ENCODE data around the gene INPP1.
"Not testable (repeated sequence)": the region's sequence is repeated elsewhere in the genome, so short reads cannot be mapped to it uniquely, and the experiment has no call there.

Gene INPP1

DNA sequence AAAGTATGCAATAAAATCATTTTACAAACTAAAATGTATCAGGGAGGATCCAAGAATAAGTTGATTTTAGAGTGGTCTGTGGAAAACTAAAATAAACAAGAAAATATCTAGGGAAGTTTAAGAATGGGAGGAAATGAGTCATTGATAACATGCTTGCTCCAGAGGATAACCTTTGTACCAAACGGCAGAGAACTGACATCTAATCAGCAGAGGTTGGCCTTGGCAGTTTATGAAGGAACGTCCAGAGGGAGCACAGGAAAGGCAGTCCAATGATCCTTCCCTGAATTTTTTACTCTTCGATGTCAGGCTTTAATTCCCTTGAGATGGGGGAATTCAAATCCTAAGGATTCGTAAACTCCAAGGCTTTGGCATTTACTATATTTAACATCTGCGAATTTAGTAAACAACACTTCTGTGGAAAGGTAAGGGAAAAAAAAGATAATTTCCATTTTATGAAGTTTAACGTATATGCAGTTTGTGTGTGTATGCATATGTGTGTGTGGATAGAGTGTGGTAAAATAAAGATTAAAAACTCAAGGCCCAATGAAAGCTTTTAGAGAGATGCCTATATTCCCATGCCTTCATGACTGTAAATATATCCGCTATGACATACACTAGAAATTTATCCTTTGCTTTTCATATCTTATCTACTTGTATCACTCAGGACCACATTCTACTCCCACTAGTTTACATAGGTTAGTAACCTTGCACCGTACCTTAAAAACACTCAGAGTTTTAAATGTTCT lies 8.7 kb upstream of the INPP1 start:
- Histone ChIP-seq H3K9ac (ENCODE audit: low read depth, low read length) (no peak overlapping the region), H3K4me1 (ENCODE audit: control insufficient read depth, insufficient read depth, low read length) (peaks cover 4% of the 10 kb centered on the region), H3K9me3 (replicated peaks; ENCODE audit: low read length) (no peaks in the 10 kb centered on the region), H3K4me3 (ENCODE audit: low read length) (no peak overlapping the region), H3K4me2 (ENCODE audit: low read length) (no peak overlapping the region), H3K27me3 (ENCODE audit: control insufficient read depth, insufficient read depth, low read length) (no peaks in the 10 kb centered on the region), H3K36me3 (ENCODE audit: insufficient read depth, low read length) (no peaks in the 10 kb centered on the region)

DNA sequence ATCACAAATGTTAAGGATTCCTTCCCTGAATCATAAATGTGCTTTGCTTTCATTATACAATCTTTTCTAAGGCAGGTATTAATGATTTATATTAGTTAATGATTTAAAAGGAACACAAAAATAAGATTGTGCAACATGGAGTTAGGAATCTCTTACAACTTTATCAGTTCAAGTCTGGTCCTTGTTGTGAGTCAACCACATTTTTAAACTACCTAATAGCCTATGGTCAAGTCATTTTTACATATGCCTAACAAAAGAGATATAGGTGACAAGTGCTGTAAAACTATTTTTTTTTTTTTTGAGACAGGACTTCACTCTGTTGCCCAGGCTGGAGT lies 8.2 kb upstream of the INPP1 start:
- no peaks in the 10 kb centered on the region for H3K36me3 ChIP-seq (ENCODE audit: insufficient read depth, low read length)
- no peak overlapping the region for H3K9ac ChIP-seq (ENCODE audit: low read depth, low read length)
- no peaks in the 10 kb centered on the region for H3K9me3 ChIP-seq (replicated peaks; ENCODE audit: low read length)
- peaks cover 4% of the 10 kb centered on the region for H3K4me1 ChIP-seq (ENCODE audit: control insufficient read depth, insufficient read depth, low read length)
- no peak overlapping the region for H3K4me3 ChIP-seq (ENCODE audit: low read length)
- H3K27me3 ChIP-seq (ENCODE audit: control insufficient read depth, insufficient read depth, low read length): no peaks in the 10 kb centered on the region
- H3K4me2 ChIP-seq (ENCODE audit: low read length): no peak overlapping the region

DNA sequence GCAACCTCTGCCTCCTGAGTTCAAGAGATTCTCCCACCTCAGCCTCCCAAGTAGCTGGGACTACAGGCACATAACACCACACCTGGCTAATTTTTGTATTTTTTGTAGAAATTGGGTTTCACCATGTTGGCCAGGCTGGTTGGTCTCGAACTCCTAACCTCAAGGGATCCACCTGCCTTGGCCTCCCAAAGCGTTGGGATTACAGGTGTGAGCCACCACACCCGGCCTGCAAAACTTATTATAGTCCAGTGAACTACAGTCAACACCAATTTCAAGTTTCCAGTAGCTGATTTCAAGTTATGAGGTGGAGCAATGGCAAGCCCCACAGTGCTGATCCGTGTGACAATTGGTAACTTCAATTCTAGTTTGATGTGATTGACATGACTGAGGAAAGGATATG lies 7.8 kb upstream of the INPP1 start:
- not testable (repeated sequence) for H3K9ac ChIP-seq (ENCODE audit: low read depth, low read length); H3K27me3 ChIP-seq (ENCODE audit: control insufficient read depth, insufficient read depth, low read length); H3K4me2 ChIP-seq (ENCODE audit: low read length); H3K4me3 ChIP-seq (ENCODE audit: low read length); H3K4me1 ChIP-seq (ENCODE audit: control insufficient read depth, insufficient read depth, low read length); H3K9me3 ChIP-seq (replicated peaks; ENCODE audit: low read length); H3K36me3 ChIP-seq (ENCODE audit: insufficient read depth, low read length)

DNA sequence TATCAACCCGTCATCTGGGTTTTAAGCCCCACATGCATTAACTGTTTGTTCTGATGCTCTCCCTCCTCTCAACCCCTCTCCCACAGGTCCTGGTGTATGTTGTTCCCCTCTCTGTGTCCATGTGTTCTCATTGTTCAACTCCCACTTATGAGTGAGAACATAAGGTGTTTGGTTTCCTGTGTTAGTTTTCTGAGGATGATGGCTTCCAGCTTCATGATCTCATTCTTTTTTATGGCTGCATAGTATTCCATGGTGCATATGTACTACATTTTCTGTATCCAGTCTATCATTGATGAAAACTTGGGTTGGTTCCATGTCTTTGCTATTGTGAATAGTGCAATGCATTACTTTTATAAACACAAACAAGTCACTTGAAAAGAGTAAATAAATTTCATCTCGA lies 7.0 kb upstream of the INPP1 start:
- Histone ChIP-seq H3K4me2 (ENCODE audit: low read length) (no peak overlapping the region), H3K36me3 (ENCODE audit: insufficient read depth, low read length) (no peaks in the 10 kb centered on the region), H3K9me3 (replicated peaks; ENCODE audit: low read length) (no peaks in the 10 kb centered on the region), H3K4me1 (ENCODE audit: control insufficient read depth, insufficient read depth, low read length) (peaks cover 4% of the 10 kb centered on the region), H3K4me3 (ENCODE audit: low read length) (no peak overlapping the region), H3K27me3 (ENCODE audit: control insufficient read depth, insufficient read depth, low read length) (no peaks in the 10 kb centered on the region), H3K9ac (ENCODE audit: low read depth, low read length) (no peak overlapping the region)

DNA sequence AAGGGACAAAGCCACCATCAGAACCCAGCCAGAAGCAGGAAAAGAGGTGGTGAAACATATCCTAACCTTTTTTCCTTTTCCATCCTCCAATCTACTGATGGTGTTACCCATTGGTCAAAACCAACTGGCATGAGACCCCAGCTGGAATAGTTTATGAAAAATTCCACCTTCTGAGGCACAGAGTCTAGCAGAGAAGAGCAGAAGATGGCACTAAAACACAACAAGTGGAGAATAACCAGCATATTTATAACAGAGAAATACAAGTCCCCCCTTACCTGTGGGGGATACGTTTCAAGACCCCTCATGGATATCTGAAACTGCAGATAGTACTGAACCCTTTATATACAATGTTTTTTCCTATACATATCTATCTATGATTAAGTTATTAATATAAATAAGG lies 4.9 kb upstream of the INPP1 start:
- peaks cover 8% of the 10 kb centered on the region for H3K4me1 ChIP-seq (ENCODE audit: control insufficient read depth, insufficient read depth, low read length)
- H3K9me3 ChIP-seq (replicated peaks; ENCODE audit: low read length): no peaks in the 10 kb centered on the region
- H3K36me3 ChIP-seq (ENCODE audit: insufficient read depth, low read length): no peaks in the 10 kb centered on the region
- H3K9ac ChIP-seq (ENCODE audit: low read depth, low read length): no peak overlapping the region
- H3K27me3 ChIP-seq (ENCODE audit: control insufficient read depth, insufficient read depth, low read length): no peaks in the 10 kb centered on the region
- H3K4me3 ChIP-seq (ENCODE audit: low read length): no peak overlapping the region
- no peak overlapping the region for H3K4me2 ChIP-seq (ENCODE audit: low read length)

DNA sequence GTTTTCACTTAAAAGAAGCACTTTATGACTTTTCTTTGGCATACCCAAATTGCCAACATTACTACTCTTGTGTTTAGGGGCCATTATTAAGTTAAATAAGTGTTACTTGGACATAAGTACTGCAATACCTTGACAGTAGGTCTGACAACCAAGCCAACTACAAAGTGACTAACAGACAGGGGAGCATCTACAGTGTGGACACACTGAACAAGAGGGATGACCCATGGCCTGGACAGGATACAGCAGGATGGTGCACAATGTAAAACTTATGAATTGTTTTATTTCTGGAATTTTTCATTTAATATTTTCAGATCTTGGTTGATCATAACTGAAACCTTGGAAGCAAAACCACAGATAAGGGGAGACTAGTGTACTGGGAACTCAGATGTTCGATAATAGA lies 4.0 kb upstream of the INPP1 start:
- Histone ChIP-seq H3K36me3 (ENCODE audit: insufficient read depth, low read length) (no peaks in the 10 kb centered on the region), H3K27me3 (ENCODE audit: control insufficient read depth, insufficient read depth, low read length) (no peaks in the 10 kb centered on the region), H3K4me1 (ENCODE audit: control insufficient read depth, insufficient read depth, low read length) (peaks cover 9% of the 10 kb centered on the region), H3K9me3 (replicated peaks; ENCODE audit: low read length) (no peaks in the 10 kb centered on the region), H3K9ac (ENCODE audit: low read depth, low read length) (no peak overlapping the region), H3K4me2 (ENCODE audit: low read length) (no peak overlapping the region), H3K4me3 (ENCODE audit: low read length) (no peak overlapping the region)

DNA sequence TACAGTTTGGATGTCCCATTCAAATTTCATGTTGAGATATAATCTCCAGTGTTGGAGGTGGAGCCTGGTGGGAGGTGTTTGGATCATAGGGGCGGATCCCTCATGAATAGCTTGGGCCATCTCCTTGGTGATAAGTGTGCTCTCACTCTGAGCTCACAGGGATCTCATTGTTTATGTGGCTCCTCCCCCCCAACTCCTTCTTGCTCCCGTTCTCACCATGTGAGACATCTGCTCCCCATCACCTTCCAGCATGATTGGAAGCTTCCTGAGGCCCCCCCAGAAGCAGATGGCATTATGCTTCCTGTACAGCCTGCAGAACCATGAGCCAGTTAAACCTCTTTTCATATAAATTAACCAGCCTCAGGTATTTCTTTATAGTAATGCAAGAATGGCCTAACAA lies 3.0 kb upstream of the INPP1 start:
- no peaks in the 10 kb centered on the region for H3K9me3 ChIP-seq (replicated peaks; ENCODE audit: low read length)

DNA sequence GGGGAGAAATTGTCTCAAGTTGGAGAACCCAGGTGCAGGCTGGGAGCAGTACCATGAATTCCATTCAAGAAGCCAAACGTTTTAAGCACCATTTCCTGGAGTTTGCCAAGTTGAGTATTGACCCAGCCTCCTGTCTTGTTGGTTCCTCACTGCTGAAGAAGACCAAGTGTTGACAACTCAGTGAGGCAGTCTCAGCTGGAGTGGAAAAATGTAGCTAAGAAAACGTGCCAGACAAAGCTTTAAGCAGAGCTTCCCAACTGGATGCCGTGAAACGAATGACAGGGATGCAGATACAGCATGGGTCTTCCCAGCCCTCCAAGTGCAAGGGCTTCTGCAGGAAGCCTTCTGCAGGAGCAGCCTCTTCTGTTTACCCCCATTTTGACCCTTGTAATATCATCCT lies 778 bp upstream of the INPP1 start:
- Histone ChIP-seq H3K4me2 (ENCODE audit: low read length) (no peak overlapping the region), H3K27me3 (ENCODE audit: control insufficient read depth, insufficient read depth, low read length) (no peaks in the 10 kb centered on the region), H3K4me1 (ENCODE audit: control insufficient read depth, insufficient read depth, low read length) (peaks cover 10% of the 10 kb centered on the region), H3K4me3 (ENCODE audit: low read length) (no peak overlapping the region), H3K9me3 (replicated peaks; ENCODE audit: low read length) (no peaks in the 10 kb centered on the region), H3K9ac (ENCODE audit: low read depth, low read length) (no peak overlapping the region), H3K36me3 (ENCODE audit: insufficient read depth, low read length) (no peaks in the 10 kb centered on the region)

More for the DNA sequence above, 3.0 kb upstream of the INPP1 start:
- Histone ChIP-seq H3K36me3 (ENCODE audit: insufficient read depth, low read length) (no peaks in the 10 kb centered on the region), H3K27me3 (ENCODE audit: control insufficient read depth, insufficient read depth, low read length) (no peaks in the 10 kb centered on the region), H3K4me2 (ENCODE audit: low read length) (no peak overlapping the region), H3K4me3 (ENCODE audit: low read length) (no peak overlapping the region), H3K9ac (ENCODE audit: low read depth, low read length) (no peak overlapping the region), H3K4me1 (ENCODE audit: control insufficient read depth, insufficient read depth, low read length) (peaks cover 10% of the 10 kb centered on the region)

DNA sequence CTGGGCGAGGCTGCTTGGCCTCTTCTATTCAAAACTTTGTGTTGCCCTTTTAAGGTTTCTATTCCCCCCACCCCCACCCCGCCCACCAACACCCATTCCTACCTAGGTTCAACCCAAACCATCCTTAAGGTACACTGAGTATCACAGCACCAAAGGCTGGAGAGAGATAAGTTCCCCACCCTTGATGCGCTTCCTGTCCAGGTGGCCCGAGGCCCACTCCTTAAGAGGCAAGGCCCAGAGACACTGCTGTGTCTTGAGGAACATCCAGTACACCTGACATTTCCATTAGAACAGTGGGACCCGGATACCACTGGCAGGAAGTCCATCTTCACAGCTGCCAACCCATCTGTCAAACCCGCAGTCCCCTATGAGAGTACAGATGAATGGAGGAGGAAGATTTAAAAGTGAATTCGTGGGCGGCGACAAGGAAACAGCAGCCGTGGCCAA lies 277 bp upstream of the INPP1 start:
- H3K4me1 ChIP-seq (ENCODE audit: control insufficient read depth, insufficient read depth, low read length): peaks cover 10% of the 10 kb centered on the region
- H3K36me3 ChIP-seq (ENCODE audit: insufficient read depth, low read length): no peaks in the 10 kb centered on the region
- H3K9me3 ChIP-seq (replicated peaks; ENCODE audit: low read length): no peaks in the 10 kb centered on the region
- no peaks in the 10 kb centered on the region for H3K27me3 ChIP-seq (ENCODE audit: control insufficient read depth, insufficient read depth, low read length)
- H3K4me2 ChIP-seq (ENCODE audit: low read length): peak overlapping the region; percentile 94
- peak overlapping the region; percentile 91 for H3K9ac ChIP-seq (ENCODE audit: low read depth, low read length)
- H3K4me3 ChIP-seq (ENCODE audit: low read length): peak overlapping the region; percentile 90

DNA sequence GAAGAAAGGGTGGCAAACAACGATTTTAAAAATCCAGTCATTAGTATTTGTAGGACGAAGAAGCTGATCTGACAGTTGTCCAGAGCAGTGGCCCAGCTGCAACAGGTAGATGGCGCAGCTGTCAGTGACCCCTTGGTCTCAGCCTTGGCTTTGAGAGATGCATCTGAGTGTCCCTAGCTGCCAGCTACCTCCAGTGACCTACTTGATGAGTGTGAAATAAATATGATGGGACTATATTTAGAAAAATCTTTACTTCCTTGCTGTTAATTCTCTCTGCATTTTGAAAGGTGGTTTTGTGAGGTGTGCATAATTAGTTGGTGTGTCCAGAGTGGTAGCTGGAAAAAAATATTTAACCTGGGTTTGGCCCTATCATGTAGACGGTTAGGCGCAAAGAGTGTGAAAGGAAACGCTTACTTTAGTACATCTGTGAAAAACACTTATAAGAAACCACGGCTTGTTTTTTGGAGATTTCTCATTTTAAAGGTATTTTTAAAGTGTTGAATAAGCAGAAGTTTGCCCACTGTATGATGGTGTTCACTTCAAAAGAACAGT lies 963 bp downstream of the INPP1 start:
- H3K4me1 ChIP-seq (ENCODE audit: control insufficient read depth, insufficient read depth, low read length): peaks cover 10% of the 10 kb centered on the region
- no peaks in the 10 kb centered on the region for H3K9me3 ChIP-seq (replicated peaks; ENCODE audit: low read length)
- H3K9ac ChIP-seq (ENCODE audit: low read depth, low read length): peak overlapping the region; percentile 91
- H3K4me3 ChIP-seq (ENCODE audit: low read length): peak overlapping the region; percentile 90
- H3K4me2 ChIP-seq (ENCODE audit: low read length): peak overlapping the region; percentile 94
- no peaks in the 10 kb centered on the region for H3K27me3 ChIP-seq (ENCODE audit: control insufficient read depth, insufficient read depth, low read length)
- no peaks in the 10 kb centered on the region for H3K36me3 ChIP-seq (ENCODE audit: insufficient read depth, low read length)

DNA sequence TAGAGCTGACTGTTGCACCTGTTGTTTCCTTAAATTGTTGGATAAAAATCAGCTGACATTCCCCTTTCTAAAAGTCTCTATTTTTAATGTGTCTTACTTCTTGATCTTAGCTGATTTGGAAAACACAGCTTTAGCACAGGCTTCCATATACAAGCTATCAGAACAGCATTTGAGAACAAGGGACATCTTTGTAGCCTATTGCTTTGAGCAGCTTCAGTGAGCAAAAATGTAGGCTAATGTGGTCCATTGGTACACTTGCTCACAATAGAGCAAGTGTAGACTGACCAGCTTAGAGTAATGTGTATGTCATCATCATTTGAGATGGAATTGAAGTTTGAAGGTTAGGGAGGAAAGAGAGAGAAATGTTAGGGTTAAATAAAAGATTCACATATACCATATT lies 7.0 kb downstream of the INPP1 start:
- Histone ChIP-seq H3K4me3 (ENCODE audit: low read length) (no peak overlapping the region), H3K9me3 (replicated peaks; ENCODE audit: low read length) (no peaks in the 10 kb centered on the region), H3K27me3 (ENCODE audit: control insufficient read depth, insufficient read depth, low read length) (no peaks in the 10 kb centered on the region), H3K4me2 (ENCODE audit: low read length) (no peak overlapping the region), H3K36me3 (ENCODE audit: insufficient read depth, low read length) (no peaks in the 10 kb centered on the region), H3K9ac (ENCODE audit: low read depth, low read length) (no peak overlapping the region), H3K4me1 (ENCODE audit: control insufficient read depth, insufficient read depth, low read length) (no peaks in the 10 kb centered on the region)

DNA sequence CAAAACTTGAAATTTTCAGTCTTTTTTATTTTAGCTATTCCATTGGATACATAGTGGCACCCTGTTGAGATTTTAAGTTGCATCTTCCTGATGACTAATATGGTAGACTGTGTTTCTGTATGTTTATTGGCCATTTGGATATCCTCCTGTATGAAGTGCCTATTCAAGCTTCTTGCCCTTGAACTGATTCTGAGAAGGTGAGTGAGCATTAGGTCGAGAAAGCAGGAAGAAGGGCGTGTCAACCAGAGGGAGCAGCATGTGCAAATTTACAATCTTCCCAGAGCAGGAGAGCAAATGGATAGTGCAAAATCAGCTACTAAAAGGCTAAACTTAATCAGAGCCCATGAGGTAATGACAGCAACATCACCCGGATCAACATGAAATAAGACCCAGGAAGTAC lies 8.6 kb downstream of the INPP1 start:
- Histone ChIP-seq H3K9me3 (replicated peaks; ENCODE audit: low read length) (no peaks in the 10 kb centered on the region), H3K4me2 (ENCODE audit: low read length) (no peak overlapping the region), H3K27me3 (ENCODE audit: control insufficient read depth, insufficient read depth, low read length) (no peaks in the 10 kb centered on the region), H3K4me1 (ENCODE audit: control insufficient read depth, insufficient read depth, low read length) (no peaks in the 10 kb centered on the region), H3K4me3 (ENCODE audit: low read length) (no peak overlapping the region), H3K36me3 (ENCODE audit: insufficient read depth, low read length) (no peaks in the 10 kb centered on the region), H3K9ac (ENCODE audit: low read depth, low read length) (no peak overlapping the region)
